Stimulated activated CD8-positive, alpha-beta memory T cell treated with anti-CD3 and anti-CD28 coated beads, Interleukin-7, amount 100 ng/mL, for 4 hours (primary cell): ENCODE data around the gene RCOR3.

ENCODE experiments used
- DNase-seq, 2 donors: peaks; one replicate each; pipeline ENCODE4 v3.0.0-alpha.2; 2020; ENCODE audit warnings: low read depth in 2 of 2

Gene RCOR3

GRCh38 chr1:211324992-211325775, 66.0 kb downstream of the RCOR3 start:
- no peak for DNase-seq

GRCh38 chr1:211326140-211326527, 67.0 kb downstream of the RCOR3 start:
- no peak for DNase-seq

DNA sequence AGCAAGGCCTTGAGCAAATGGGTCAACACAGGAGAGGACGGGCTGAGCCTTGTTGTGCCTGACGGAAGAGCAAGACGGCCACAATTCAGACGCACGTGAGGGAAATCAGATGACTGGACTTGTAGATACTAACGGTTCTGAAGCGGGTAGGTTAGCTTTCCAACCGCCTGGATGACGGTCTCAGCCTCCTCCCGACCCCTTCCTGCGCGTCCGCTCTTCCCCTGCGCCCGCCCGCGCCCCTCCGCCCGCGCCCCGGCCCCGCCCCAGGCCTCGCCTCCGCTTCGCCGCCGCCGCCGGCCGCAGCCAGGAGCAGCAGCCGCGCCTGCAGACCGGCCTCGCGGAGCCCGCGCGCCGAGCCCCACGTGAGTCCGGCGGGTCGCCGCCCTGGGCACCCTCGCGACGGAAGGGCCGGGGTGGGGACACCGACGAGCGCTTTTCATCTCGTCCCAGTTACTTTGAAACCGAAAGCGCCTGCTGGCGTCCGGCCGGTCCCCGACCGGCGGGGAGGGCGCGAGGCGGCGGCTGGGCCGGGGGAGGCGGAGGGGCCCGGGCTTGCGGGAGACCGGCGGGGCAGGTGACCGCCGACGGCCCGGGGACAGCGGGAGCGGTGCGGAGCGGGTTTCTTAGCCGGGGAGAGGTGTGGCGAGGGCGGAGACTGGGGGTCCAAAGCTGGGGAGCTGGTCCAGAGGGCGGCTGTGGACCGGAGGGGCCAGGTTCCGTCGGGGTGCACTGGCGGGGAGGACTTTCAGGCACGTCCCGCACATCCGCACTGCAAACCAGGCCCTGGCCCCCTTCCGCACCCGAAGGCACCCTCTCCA, 67.6 kb downstream of the RCOR3 start, which contains the start of gene TRAF5:
TSS of gene TRAF5 (plus strand) at position 306 of the 818 bp plus-strand sequence. CDS start 26,407 bp downstream, outside the sequence.
- DNase-seq = peak in 1 of 2 donors; percentile 56

- DNase-seq = no peak
These were observed 68.3 kb downstream of the RCOR3 start for GRCh38 chr1:211327346-211327921.

DNA sequence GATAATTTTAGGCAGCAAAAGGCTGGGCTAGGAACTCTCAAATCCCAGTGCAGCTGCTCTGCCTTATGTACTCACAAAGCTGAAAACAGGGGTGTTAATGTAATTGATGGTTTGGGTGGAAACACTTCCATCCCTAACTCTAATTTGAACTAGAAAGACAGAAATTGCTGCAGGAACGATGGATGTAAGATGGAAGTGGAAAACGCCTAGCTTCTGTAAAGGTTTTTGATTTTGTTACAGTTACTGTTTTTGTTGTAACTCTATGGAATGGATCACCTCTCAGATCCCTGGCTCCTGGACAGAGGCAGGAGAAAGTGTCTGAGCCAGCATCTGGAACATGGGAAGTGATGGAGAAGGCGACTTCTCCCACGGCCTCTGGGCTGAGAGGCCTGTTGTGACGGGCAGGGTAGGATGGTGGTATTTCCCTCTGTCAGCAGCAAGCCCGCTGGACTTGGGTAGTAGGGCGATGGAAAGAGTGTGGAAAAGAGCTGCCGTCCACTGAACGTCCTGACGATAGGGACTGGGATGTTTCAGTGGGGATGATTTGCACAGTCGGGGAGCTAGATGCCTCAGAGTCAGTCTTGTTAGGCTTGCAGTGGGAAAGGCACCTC, 69.0 kb downstream of the RCOR3 start:
- DNase-seq = no peak

DNA sequence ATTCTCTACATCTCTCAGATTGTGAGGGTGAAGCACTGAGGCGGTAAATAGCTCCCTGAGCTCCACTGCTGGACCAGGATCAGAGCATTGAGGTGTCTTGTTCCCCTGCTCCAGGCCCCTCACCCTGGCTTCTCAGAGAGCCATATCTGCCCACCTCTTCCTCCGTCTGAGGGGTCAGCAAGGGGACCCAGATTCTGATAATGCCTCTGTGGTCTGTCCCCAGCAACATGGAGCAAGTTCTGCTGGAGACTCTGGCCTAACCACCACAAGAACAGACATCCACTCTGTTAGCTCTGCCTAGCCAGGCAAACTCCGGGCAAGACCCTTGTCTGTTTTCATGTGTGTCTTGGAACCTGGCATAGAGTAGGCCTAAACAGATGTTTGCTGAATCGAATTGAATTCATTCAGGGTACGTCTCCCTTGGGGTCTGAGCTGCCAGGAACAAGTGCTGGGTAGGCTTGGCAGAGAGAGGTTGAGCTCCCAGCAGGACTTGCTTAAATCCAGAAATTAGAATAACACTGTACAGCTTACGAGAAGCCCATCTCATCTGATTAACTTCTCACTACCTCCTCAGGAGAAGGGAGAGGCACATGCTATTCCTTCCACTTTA, 69.8 kb downstream of the RCOR3 start:
- no peak for DNase-seq

GRCh38 chr1:211329764-211330201, 70.6 kb downstream of the RCOR3 start:
- no peak for DNase-seq

GRCh38 chr1:211330282-211330936, 71.2 kb downstream of the RCOR3 start:
- DNase-seq = no peak

DNA sequence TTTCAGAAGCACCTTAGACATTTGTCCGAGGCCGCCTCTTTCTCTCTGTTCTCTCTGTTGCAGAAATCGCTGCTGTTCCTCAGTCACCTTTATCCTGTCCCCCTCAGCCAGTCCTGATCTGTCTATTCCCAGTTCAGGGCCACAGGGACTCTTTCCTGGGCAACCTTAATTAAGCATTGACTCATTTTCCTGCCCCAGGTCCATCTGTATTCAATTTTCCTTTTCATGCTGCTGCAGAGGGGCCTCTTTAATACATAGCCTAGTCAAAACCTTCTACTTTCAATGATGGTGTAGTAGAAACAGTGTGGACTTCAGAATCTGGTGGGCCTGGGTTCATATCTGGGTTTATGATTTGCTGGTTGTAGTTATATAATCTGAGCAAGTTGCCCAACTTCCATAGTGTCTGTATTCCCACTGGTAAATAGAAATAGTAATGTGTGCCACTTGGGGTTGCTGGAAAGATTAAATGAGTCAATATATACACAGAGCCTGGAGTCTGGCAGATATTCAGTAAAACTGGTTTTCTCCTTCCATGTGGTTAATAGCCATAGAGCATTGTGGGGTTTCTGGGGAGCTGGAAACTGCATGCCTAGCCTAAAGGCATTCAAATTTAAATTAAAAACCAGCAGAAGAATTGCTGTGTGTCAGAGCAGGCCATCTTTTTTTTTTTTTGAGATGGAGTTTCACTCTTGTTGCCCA, 72.0 kb downstream of the RCOR3 start:
- DNase-seq = no peak

DNA sequence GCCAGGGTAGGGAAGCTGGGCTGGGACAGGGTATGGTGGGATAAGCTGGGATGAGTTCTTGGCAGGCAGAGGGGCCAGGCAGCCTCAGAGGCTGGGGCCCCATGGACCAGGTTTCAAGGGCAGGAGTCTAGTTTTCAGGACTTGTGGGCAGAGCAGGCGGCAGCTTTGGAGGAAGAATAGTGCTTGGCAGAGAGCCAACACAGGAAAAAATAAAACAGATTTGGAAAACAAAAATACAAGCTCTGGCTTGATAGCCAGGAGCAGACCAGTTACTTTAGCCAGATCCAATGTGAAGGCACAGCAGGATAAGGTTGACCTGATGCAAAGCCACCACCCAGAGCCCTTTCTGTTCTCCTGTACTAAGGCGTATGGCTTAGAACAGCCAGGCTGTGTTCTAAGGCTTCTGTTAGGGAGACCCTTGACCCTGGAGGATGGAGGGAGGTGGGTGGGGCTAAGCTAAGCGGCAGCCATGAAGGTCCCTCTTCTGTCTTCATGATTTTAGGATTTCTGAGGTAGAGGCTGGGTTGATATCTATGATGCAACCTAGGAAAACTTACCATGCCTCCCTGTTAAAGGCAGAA, 73.0 kb downstream of the RCOR3 start:
- DNase-seq = no peak

DNA sequence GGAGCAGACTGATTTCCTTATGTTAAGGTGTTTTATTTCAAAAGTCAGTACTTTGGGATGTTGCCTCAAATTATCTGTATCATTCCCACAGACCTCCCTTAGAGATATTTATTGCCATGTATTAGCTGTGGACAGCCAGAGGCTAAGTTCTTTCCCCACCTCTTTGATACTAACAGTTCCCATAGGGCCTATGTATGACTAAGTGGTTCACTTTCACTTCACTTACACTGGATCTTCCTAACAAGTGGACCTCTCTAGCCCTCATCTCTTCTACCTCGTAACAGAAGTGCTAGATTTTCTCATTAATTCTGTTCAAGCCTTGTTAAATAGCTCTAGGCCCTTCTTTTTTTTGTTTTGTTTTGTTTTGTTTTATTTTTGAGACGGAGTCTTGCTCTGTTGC, 73.7 kb downstream of the RCOR3 start:
- DNase-seq = no peak

GRCh38 chr1:211333906-211334305, 74.7 kb downstream of the RCOR3 start:
- DNase-seq = no peak

DNA sequence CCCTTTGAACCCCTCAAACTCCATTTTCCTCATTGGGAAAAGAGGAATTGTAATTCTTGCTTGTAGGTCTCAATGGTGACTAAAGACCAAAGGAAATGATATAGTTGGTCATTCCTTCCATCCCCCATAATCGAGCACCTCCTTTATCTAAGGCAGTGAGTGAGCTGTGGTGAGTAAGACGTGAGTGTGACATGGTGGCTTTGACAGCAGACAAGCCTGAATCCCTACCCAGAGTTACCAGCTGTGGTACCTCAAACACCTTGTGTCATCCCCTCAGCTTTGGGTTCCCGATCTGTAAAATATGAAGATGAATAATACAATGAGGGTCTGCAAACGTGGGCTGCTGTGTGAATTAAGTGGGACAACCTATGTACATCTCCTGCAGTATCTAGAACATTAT, 75.8 kb downstream of the RCOR3 start:
- no peak for DNase-seq

DNA sequence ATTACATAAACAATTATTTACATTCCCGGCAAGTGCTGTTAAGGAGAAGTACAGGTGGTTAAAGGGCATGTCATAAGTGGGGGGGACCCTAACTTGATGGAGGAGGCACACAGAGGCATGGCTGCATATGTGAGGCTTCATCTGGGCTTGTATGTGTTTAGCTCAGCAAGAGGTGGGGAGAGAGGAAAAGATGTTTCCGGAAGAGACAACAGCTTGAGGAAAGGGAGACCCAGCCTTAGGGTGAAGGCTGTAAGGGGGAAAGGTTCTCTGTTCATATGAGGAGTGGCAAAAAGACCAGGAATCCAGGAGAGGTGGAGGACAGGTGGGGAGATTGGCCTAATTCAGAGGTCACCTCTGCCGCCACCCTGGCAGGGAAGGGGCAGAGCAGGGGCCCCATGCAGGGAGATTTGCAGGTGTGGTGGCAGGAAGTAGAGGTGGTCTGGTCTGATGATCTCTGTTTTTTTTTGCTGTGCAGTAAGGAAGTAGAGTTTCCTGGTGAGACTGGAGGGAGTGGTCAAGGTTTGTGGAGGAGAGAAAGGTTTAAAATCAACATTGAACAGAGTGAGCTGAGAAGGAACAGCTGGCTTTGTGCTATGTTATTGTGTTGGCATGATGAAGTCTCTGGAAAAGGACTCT, 76.5 kb downstream of the RCOR3 start:
- no peak for DNase-seq

DNA sequence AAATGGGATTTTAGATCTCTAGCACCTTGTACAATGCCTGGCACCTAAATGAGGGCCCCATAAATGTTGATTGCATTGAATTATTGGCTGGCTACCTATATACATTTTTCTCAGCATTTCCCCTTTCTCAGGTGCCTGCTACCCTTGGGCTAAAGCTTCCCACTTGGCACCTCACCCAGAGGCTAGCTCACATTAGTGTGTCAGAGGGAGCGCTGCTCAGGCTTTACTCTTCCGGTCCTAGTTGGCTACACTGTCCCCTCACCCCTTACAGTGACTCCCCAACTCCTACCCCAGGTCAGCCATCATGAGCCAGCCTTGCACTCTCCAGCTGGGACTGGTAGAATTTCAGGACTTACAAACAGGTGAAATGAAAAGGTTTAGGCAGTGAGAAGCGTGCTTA, 77.0 kb downstream of the RCOR3 start:
- no peak for DNase-seq

GRCh38 chr1:211336775-211337174, 77.6 kb downstream of the RCOR3 start:
- DNase-seq = no peak

GRCh38 chr1:211337430-211338223, 78.5 kb downstream of the RCOR3 start:
- no peak for DNase-seq

GRCh38 chr1:211338224-211338620, 79.1 kb downstream of the RCOR3 start:
- DNase-seq = no peak

DNA sequence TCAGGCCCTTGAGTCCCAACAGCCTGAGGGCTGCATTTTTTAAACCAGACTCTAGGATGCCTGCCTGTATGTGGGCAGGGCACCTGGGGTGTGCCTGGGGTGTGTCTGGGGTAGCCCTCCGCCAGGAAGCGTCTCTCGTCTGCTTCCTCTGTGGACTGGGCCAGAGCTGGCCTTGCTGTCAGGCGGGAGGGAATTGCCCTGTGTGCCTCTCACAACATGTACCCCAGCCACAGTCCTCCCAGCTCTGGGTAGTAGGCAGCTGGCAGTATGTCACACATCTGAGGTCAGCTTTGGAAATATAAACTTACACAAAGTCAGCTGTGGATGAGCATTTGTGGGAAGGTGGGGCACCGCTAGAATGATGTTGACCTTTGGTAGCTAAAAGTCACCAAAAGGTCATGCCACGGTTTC, 80.5 kb downstream of the RCOR3 start:
- no peak for DNase-seq
